ENCODE data around the gene SERPING1.

DNA sequence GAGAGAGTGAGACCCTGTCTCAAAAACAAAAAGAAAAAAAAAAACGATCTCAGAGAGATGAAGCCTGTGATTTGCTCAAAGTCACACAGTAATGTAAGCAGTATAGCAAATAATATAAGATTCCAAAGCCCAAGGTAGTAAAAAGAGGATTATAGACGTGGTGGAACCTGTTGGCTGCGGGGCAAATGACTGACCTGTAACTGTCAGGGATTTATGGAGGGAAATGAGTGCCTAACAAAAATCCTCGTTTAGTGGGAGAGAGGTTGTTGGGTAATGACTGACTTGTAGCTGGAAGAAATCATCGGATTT, 59.4 kb downstream of the SERPING1 start:
- TF ChIP-seq, protein P1, sequence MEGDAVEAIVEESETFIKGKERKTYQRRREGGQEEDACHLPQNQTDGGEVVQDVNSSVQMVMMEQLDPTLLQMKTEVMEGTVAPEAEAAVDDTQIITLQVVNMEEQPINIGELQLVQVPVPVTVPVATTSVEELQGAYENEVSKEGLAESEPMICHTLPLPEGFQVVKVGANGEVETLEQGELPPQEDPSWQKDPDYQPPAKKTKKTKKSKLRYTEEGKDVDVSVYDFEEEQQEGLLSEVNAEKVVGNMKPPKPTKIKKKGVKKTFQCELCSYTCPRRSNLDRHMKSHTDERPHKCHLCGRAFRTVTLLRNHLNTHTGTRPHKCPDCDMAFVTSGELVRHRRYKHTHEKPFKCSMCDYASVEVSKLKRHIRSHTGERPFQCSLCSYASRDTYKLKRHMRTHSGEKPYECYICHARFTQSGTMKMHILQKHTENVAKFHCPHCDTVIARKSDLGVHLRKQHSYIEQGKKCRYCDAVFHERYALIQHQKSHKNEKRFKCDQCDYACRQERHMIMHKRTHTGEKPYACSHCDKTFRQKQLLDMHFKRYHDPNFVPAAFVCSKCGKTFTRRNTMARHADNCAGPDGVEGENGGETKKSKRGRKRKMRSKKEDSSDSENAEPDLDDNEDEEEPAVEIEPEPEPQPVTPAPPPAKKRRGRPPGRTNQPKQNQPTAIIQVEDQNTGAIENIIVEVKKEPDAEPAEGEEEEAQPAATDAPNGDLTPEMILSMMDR (IDR thresholded peaks at IDR 0.05) = no peak
- TF ChIP-seq EZH2 (IDR thresholded peaks at IDR 0.05; ENCODE audit: borderline replicate concordance, insufficient read depth, low read depth, low read length, poor library complexity, severe bottlenecking) = no peak
